ENCODE results near the gene OR6K3. TPM values are rescaled to one million over a fixed set of nuclear protein-coding genes. Genes with fewer than 3 reads are reported as not detected.

Gene OR6K3
- total RNA-seq, 4 donors from 2014 or later = not detected

GRCh38 chr1:158681606-158682005 is 38.9 kb downstream of the OR6K3 start:
- no peak for DNase-seq
- Histone ChIP-seq H3K9me3 (no peaks in the 10 kb centered on the region), H3K4me3 (replicated peaks in 1 of 3) (no peak overlapping the region), H3K27ac (no peak overlapping the region), H3K27me3 (no peaks in the 10 kb centered on the region), H3K4me1 (no peaks in the 10 kb centered on the region), H3K36me3 (no peaks in the 10 kb centered on the region)
- intact Hi-C loops (cut with DNase I) = no loop called here
- TF ChIP-seq POLR2A (IDR thresholded peaks at IDR 0.05) (no peak), CTCF (IDR thresholded peaks at IDR 0.05) (no peak)
- WGBS, 2 donors = 93% methylated on average over 2 of the region's 2 CpGs

- intact Hi-C loops (cut with DNase I) = no loop called here
- TF ChIP-seq CTCF (IDR thresholded peaks at IDR 0.05) (no peak), POLR2A (IDR thresholded peaks at IDR 0.05) (no peak)
- Histone ChIP-seq H3K27me3 (no peaks in the 10 kb centered on the region), H3K4me3 (replicated peaks in 1 of 3) (no peak overlapping the region), H3K27ac (no peak overlapping the region), H3K9me3 (no peaks in the 10 kb centered on the region), H3K36me3 (no peaks in the 10 kb centered on the region), H3K4me1 (no peaks in the 10 kb centered on the region)
- DNase-seq = no peak
- 98 to 100% methylated on average over 1 of the region's 1 CpG for WGBS, 2 donors
Measured at GRCh38 chr1:158679289-158679688, 41.2 kb downstream of the OR6K3 start.

GRCh38 chr1:158675563-158676323 is 44.8 kb downstream of the OR6K3 start:
- no peak for DNase-seq
- Histone ChIP-seq H3K36me3 (no peaks in the 10 kb centered on the region), H3K27ac (no peak overlapping the region), H3K9me3 (no peaks in the 10 kb centered on the region), H3K27me3 (no peaks in the 10 kb centered on the region), H3K4me3 (replicated peaks in 1 of 3) (no peak overlapping the region), H3K4me1 (no peaks in the 10 kb centered on the region)
- TF ChIP-seq POLR2A (IDR thresholded peaks at IDR 0.05) (no peak), CTCF (IDR thresholded peaks at IDR 0.05) (no peak)
- intact Hi-C loops (cut with DNase I) = no loop called here
- WGBS, 2 donors = 74 to 77% methylated on average over 4 of the region's 4 CpGs

GRCh38 chr1:158674302-158674701 is 46.2 kb downstream of the OR6K3 start:
- TF ChIP-seq CTCF (IDR thresholded peaks at IDR 0.05) (no peak), POLR2A (IDR thresholded peaks at IDR 0.05) (no peak)
- H3K4me3 ChIP-seq (replicated peaks in 1 of 3) = no peak overlapping the region
- no peak for DNase-seq
- no peaks in the 10 kb centered on the region for H3K4me1 ChIP-seq
- no peaks in the 10 kb centered on the region for H3K27me3 ChIP-seq
- no peak overlapping the region for H3K27ac ChIP-seq
- WGBS, 2 donors = 92 to 95% methylated on average over 7 of the region's 7 CpGs
- no peaks in the 10 kb centered on the region for H3K36me3 ChIP-seq
- intact Hi-C loops (cut with DNase I) = no loop called here
- H3K9me3 ChIP-seq = no peaks in the 10 kb centered on the region

Other genes starting within 250 kb of the OR6K3 start
- gene OR10R2, start 248.5 kb downstream of the OR6K3 start, total RNA-seq = not detected
- not detected for gene OR6Y1, start 166.3 kb downstream of the OR6K3 start, total RNA-seq
- gene OR6P1, start 150.1 kb downstream of the OR6K3 start, total RNA-seq = not detected
- gene OR10X1, start 140.8 kb downstream of the OR6K3 start, total RNA-seq = not detected
- not detected for gene OR10Z1, start 115.5 kb downstream of the OR6K3 start, total RNA-seq
- under 1 TPM in 2 of 4 donors, not detected in 2; 0.10 to 0.11 TPM for gene SPTA1, start 34.0 kb downstream of the OR6K3 start, total RNA-seq
- gene OR6K2, start 20.1 kb downstream of the OR6K3 start, total RNA-seq = not detected
- not detected for gene OR6K6, start 34.0 kb upstream of the OR6K3 start, total RNA-seq
- not detected for gene OR6N1, start 51.5 kb upstream of the OR6K3 start, total RNA-seq
- gene OR6N2, start 60.5 kb upstream of the OR6K3 start, total RNA-seq = not detected
- 1 to 10 TPM; 2.0 to 8.5 (median 2.6) TPM for gene MNDA, start 110.6 kb upstream of the OR6K3 start, total RNA-seq
- 1 to 10 TPM in 3 of 4 donors, under 1 TPM in 1; 0.78 to 2.6 (median 1.8) TPM for gene PYHIN1, start 210.8 kb upstream of the OR6K3 start, total RNA-seq